ENCODE measurements around the gene PRIMPOL.
"Not testable (repeated sequence)": the region's sequence is repeated elsewhere in the genome, so short reads cannot be mapped to it uniquely, and the experiment has no call there.

PRIMPOL gene

GRCh38 chr4:184729946-184730345 is 80.4 kb downstream of the PRIMPOL start:
- H3K4me3 ChIP-seq (ENCODE audit: low read length): no peak overlapping the region
- no peak overlapping the region for H3K9ac ChIP-seq (ENCODE audit: low read length)
- H3K4me1 ChIP-seq (ENCODE audit: control insufficient read depth, insufficient read depth, low read length): peaks cover 11% of the 10 kb centered on the region

GRCh38 chr4:184731056-184731455 is 81.5 kb downstream of the PRIMPOL start:
- Histone ChIP-seq H3K9me3 (ENCODE audit: control insufficient read depth, low read length) (no peaks in the 10 kb centered on the region), H3K4me3 (ENCODE audit: low read length) (no peak overlapping the region), H3K4me1 (ENCODE audit: control insufficient read depth, insufficient read depth, low read length) (peaks cover 11% of the 10 kb centered on the region), H3K36me3 (ENCODE audit: control insufficient read depth, insufficient read depth, low read length) (no peaks in the 10 kb centered on the region), H3K27me3 (ENCODE audit: control insufficient read depth, insufficient read depth, low read length) (no peaks in the 10 kb centered on the region), H3K9ac (ENCODE audit: low read length) (no peak overlapping the region)

More at GRCh38 chr4:184729946-184730345, 80.4 kb downstream of the PRIMPOL start:
- H3K27me3 ChIP-seq (ENCODE audit: control insufficient read depth, insufficient read depth, low read length): no peaks in the 10 kb centered on the region
- no peaks in the 10 kb centered on the region for H3K36me3 ChIP-seq (ENCODE audit: control insufficient read depth, insufficient read depth, low read length)
- no peaks in the 10 kb centered on the region for H3K9me3 ChIP-seq (ENCODE audit: control insufficient read depth, low read length)

DNA sequence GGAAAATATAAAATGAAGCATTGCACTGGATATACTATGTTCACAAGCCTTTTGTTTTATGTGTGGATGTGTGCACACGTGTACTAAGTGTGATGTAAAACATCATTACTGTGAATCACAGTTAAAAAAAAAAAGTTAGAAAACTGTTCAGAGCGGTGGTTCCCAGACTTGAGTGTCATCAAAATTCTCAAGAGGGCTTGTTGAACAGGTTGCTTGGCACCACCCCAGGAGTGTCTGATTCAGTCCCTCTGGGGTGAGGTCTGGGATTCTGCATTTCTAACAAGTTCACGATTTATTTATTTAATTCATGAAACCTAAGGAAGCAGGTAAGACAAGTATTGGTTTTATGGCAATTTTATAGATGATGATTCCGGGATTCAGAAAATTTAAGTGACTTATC is 82.6 kb downstream of the PRIMPOL start:
- peaks cover 11% of the 10 kb centered on the region for H3K4me1 ChIP-seq (ENCODE audit: control insufficient read depth, insufficient read depth, low read length)
- H3K36me3 ChIP-seq (ENCODE audit: control insufficient read depth, insufficient read depth, low read length): no peaks in the 10 kb centered on the region
- no peak overlapping the region for H3K4me3 ChIP-seq (ENCODE audit: low read length)
- H3K9ac ChIP-seq (ENCODE audit: low read length): no peak overlapping the region
- H3K27me3 ChIP-seq (ENCODE audit: control insufficient read depth, insufficient read depth, low read length): no peaks in the 10 kb centered on the region
- no peaks in the 10 kb centered on the region for H3K9me3 ChIP-seq (ENCODE audit: control insufficient read depth, low read length)

DNA sequence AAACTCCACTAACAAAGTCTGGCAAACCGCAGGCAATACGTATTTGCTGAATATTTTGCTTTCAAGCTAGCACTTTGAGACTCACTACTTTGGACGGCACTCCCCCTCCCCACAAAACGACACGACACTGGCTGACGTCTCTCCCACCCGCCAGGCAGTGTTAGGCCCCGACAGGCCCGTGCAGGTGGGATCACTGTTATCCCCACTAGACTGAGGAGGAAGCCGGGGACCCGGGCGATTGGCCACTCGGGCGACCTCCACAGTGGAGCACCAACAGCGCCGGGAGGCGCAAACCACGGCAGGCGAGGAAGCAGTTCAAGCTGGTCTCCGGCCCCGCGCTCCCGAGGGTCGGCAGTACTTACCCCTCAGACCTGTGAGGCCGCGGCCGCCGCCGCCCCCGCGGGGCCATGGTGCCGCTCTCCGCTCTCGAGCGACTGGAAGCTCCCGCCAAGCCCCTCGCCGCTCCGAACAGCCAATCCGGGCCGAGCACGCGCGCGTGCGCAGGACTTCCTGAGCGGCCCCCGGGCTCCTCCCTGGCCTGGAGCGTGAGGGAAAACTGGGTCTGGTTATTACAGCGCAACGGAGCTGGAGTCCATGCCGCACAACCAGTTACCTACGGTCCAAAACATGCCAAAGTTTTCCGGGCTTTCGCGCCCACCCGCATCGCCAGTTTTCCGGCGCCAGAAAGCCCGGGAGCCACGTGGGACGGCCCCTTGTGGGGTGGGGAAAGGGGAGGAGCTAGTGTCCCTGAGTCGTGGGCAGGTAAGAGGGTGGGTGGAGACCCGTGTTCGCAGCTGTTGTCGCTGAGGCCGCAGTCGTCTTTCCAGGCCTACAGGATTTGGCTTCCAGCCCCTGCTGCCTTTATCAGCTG is 84.4 kb downstream of the PRIMPOL start, which contains the start of gene CENPU:
Gene CENPU, minus strand, starts transcription at position 443 of the 871 bp plus-strand sequence. Its CDS starts 34 bp downstream, at position 409.
- peak within 1 kb of the TSS; percentile 80 for H3K4me3 ChIP-seq (ENCODE audit: low read length)

DNA sequence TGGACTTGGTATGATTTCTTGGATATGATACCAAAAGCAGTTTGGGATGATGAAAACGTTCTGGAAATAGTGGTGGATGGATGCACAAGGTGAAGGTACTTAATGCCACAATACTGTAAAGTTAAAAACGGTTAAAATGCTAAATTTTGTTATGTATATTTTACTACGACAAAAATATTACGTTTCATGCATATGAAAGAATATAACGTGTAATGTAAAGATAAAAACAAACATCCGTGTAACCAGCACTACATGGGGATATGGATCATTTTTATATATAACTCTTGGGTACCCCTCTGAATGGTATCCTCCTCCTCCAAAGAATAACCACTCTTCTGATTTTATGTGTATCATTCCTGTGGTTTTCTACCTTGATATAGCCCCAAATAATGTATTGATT is 85.2 kb downstream of the PRIMPOL start:
- Histone ChIP-seq H3K36me3 (ENCODE audit: control insufficient read depth, insufficient read depth, low read length) (no peaks in the 10 kb centered on the region), H3K9ac (ENCODE audit: low read length) (peak overlapping the region; percentile 62), H3K4me3 (ENCODE audit: low read length) (peak overlapping the region; percentile 80), H3K4me1 (ENCODE audit: control insufficient read depth, insufficient read depth, low read length) (peaks cover 9% of the 10 kb centered on the region), H3K27me3 (ENCODE audit: control insufficient read depth, insufficient read depth, low read length) (no peaks in the 10 kb centered on the region), H3K9me3 (ENCODE audit: control insufficient read depth, low read length) (no peaks in the 10 kb centered on the region)

More for the DNA sequence above, 84.4 kb downstream of the PRIMPOL start, which contains the start of gene CENPU:
- peak within 1 kb of the TSS; percentile 74 for H3K9ac ChIP-seq (ENCODE audit: low read length)
- peaks cover 10% of the 10 kb centered on the region for H3K4me1 ChIP-seq (ENCODE audit: control insufficient read depth, insufficient read depth, low read length)
- no peaks in the 10 kb centered on the region for H3K36me3 ChIP-seq (ENCODE audit: control insufficient read depth, insufficient read depth, low read length)
- no peaks in the 10 kb centered on the region for H3K27me3 ChIP-seq (ENCODE audit: control insufficient read depth, insufficient read depth, low read length)
- no peaks in the 10 kb centered on the region for H3K9me3 ChIP-seq (ENCODE audit: control insufficient read depth, low read length)

DNA sequence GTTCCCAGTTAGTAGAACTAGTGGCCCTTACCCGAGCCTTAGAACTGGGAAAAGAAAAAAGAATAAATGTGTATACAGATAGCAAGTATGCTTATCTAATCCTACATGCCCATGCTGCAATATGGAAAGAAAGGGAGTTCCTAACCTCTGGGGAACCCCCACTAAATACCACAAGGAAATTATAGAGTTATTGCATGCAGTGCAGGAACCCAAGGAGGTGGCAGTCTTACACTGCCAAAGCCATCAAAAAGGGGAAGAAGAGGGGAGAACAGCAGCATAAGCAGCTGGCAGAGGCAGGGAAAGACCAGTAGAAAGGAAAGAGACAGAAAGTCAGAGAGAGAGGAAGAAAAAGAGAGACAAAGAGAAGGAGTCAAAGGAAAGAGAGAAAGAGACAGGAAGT is 90.0 kb downstream of the PRIMPOL start:
- not testable (repeated sequence) for H3K4me3 ChIP-seq (ENCODE audit: low read length); H3K9ac ChIP-seq (ENCODE audit: low read length)

GRCh38 chr4:184740980-184741391 is 91.4 kb downstream of the PRIMPOL start:
- Histone ChIP-seq H3K36me3 (ENCODE audit: control insufficient read depth, insufficient read depth, low read length) (no peaks in the 10 kb centered on the region), H3K9ac (ENCODE audit: low read length) (no peak overlapping the region), H3K4me3 (ENCODE audit: low read length) (no peak overlapping the region), H3K9me3 (ENCODE audit: control insufficient read depth, low read length) (no peaks in the 10 kb centered on the region), H3K27me3 (ENCODE audit: control insufficient read depth, insufficient read depth, low read length) (no peaks in the 10 kb centered on the region), H3K4me1 (ENCODE audit: control insufficient read depth, insufficient read depth, low read length) (peaks cover 7% of the 10 kb centered on the region)

More for the DNA sequence above, 90.0 kb downstream of the PRIMPOL start:
- not testable (repeated sequence) for H3K4me1 ChIP-seq (ENCODE audit: control insufficient read depth, insufficient read depth, low read length); H3K27me3 ChIP-seq (ENCODE audit: control insufficient read depth, insufficient read depth, low read length); H3K9me3 ChIP-seq (ENCODE audit: control insufficient read depth, low read length); H3K36me3 ChIP-seq (ENCODE audit: control insufficient read depth, insufficient read depth, low read length)

DNA sequence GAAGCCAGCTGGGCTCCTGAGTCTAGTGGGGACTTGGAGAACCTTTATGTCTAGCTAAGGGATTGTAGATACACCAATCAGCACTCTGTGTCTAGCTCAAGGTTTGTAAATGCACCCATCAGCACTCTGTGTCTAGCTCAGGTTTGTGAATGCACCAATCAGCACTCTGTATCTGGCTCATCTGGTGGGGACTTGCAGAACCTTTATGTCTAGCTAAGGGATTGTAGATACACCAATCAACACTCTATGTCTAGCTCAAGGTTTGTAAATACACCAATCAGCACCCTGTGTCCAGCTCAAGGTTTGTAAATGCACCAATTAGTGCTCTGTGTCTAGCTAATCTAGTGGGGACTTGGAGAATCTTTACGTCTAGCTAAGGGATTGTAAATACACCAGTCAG is 92.1 kb downstream of the PRIMPOL start:
- not testable (repeated sequence) for H3K9me3 ChIP-seq (ENCODE audit: control insufficient read depth, low read length); H3K27me3 ChIP-seq (ENCODE audit: control insufficient read depth, insufficient read depth, low read length); H3K36me3 ChIP-seq (ENCODE audit: control insufficient read depth, insufficient read depth, low read length); H3K9ac ChIP-seq (ENCODE audit: low read length); H3K4me3 ChIP-seq (ENCODE audit: low read length)
- H3K4me1 ChIP-seq (ENCODE audit: control insufficient read depth, insufficient read depth, low read length): peaks cover 14% of the 10 kb centered on the region

- Histone ChIP-seq H3K4me3 (ENCODE audit: low read length) (no peak overlapping the region), H3K27me3 (ENCODE audit: control insufficient read depth, insufficient read depth, low read length) (no peaks in the 10 kb centered on the region), H3K9ac (ENCODE audit: low read length) (no peak overlapping the region), H3K4me1 (ENCODE audit: control insufficient read depth, insufficient read depth, low read length) (peaks cover 33% of the 10 kb centered on the region), H3K9me3 (ENCODE audit: control insufficient read depth, low read length) (no peaks in the 10 kb centered on the region), H3K36me3 (ENCODE audit: control insufficient read depth, insufficient read depth, low read length) (no peaks in the 10 kb centered on the region)
These were observed 94.1 kb downstream of the PRIMPOL start for GRCh38 chr4:184743650-184744049.

GRCh38 chr4:184744236-184744635 is 94.7 kb downstream of the PRIMPOL start:
- peaks cover 37% of the 10 kb centered on the region for H3K4me1 ChIP-seq (ENCODE audit: control insufficient read depth, insufficient read depth, low read length)
- no peaks in the 10 kb centered on the region for H3K36me3 ChIP-seq (ENCODE audit: control insufficient read depth, insufficient read depth, low read length)
- no peaks in the 10 kb centered on the region for H3K9me3 ChIP-seq (ENCODE audit: control insufficient read depth, low read length)

More at GRCh38 chr4:184744236-184744635, 94.7 kb downstream of the PRIMPOL start:
- no peak overlapping the region for H3K9ac ChIP-seq (ENCODE audit: low read length)
- no peaks in the 10 kb centered on the region for H3K27me3 ChIP-seq (ENCODE audit: control insufficient read depth, insufficient read depth, low read length)
- no peak overlapping the region for H3K4me3 ChIP-seq (ENCODE audit: low read length)

Data from mucosa of stomach (tissue), 1 donor.